OCI-LY7 (cell line): ENCODE data around the gene BRD1.
"Not testable (repeated sequence)": the region's sequence is repeated elsewhere in the genome, so short reads cannot be mapped to it uniquely, and the experiment has no call there.

ENCODE experiments used
- CTCF ChIP-seq: fragments of 200-600 bp; sonication (generic); conservative IDR thresholded peaks from 2 replicates; pipeline ENCODE4 v1.5.1; 2014; ENCODE audit warnings: mild to moderate bottlenecking, antibody characterized with exemption, low read length, moderate library complexity, mixed read lengths
- EZH2phosphoT487 ChIP-seq: fragments of 200-600 bp; sonication (generic); IDR thresholded peaks from 2 replicates; pipeline ENCODE4 v1.6.1; 2018; ENCODE audit warnings: low read depth, borderline replicate concordance, mild to moderate bottlenecking, mixed run types, antibody characterized with exemption, low read length, moderate library complexity, mixed read lengths

GRCh38 chr22:49821741-49822140, 5.9 kb downstream of the BRD1 start:
- not testable (repeated sequence) for TF ChIP-seq CTCF, EZH2phosphoT487
